IMR-90 (cell line): ENCODE data around the gene YWHAG. TPM values are rescaled to one million over a fixed set of nuclear protein-coding genes. Genes with fewer than 3 reads are reported as not detected.
A peak's percentile ranks its signal among the peaks of the same experiment; 100 is the strongest.

Source experiments
- ATAC-seq: fragments of 200-7000 bp; cut with Tn5 transposase; 2 replicates; pipeline ENCODE4 v1.9.1; 2020; ENCODE audit warnings: low read depth, mild to moderate bottlenecking, moderate library complexity
- BruUV-seq: library from RNA; stranded (reverse); fragments of 400-500 nt; replicated peaks from 2 replicates; lab custom pipeline; 2021; lab: Mats Ljungman, UMichigan
- CTCF ChIA-PET: fragments of 300-600 bp; formaldehyde crosslinking; extraction: SDS; loops from one replicate; lab custom pipeline; 2021; ENCODE audit warnings: antibody characterized with exemption; lab: Yijun Ruan, JAX
- POLR2A ChIA-PET: fragments of 300-600 bp; sonication (Branson Sonifier 250); formaldehyde crosslinking; loops from one replicate; lab custom pipeline; 2022; ENCODE audit warnings: antibody characterized with exemption; ENCODE audit not compliant: unreplicated experiment; lab: Charles Lee
- DNase-seq: peaks from one replicate; pipeline ENCODE4 v3.0.0; 2013
- H2AFZ ChIP-seq: replicated peaks from 2 replicates; pipeline ENCODE3; 2013; ENCODE audit warnings: low read length, mild to moderate bottlenecking; ENCODE audit not compliant: poor library complexity
- H2AK5ac ChIP-seq: 2 replicates; pipeline ENCODE4 v1.6.1; 2013; ENCODE audit warnings: low read depth, low read length, inconsistent platforms
- H2AK9ac ChIP-seq: replicated peaks from 2 replicates; pipeline ENCODE3; 2013; ENCODE audit warnings: mild to moderate bottlenecking, low read depth, low read length, moderate library complexity; ENCODE audit not compliant: poor library complexity
- H2BK120ac ChIP-seq: 2 replicates; pipeline ENCODE4 v1.6.1; 2013; ENCODE audit warnings: low read depth, low read length, inconsistent platforms
- H2BK15ac ChIP-seq: 3 replicates; pipeline ENCODE4 v1.6.1; 2013; ENCODE audit warnings: low read depth, low read length, inconsistent platforms
- H2BK20ac ChIP-seq: 2 replicates; pipeline ENCODE4 v1.6.1; 2013; ENCODE audit warnings: low read depth, mild to moderate bottlenecking, inconsistent platforms, low read length, moderate library complexity
- H2BK5ac ChIP-seq: 2 replicates; pipeline ENCODE4 v1.6.1; 2013; ENCODE audit warnings: mild to moderate bottlenecking, low read depth, low read length, inconsistent platforms; ENCODE audit not compliant: poor library complexity, severe bottlenecking
- H3K14ac ChIP-seq: replicated peaks from 2 replicates; pipeline ENCODE4 v1.6.1; 2013; ENCODE audit warnings: low read depth, low read length, inconsistent platforms
- H3K18ac ChIP-seq: 2 replicates; pipeline ENCODE4 v1.6.1; 2013; ENCODE audit warnings: low read depth, low read length, control low read depth
- H3K23ac ChIP-seq: 2 replicates; pipeline ENCODE4 v1.6.1; 2013; ENCODE audit warnings: low read depth, low read length, inconsistent platforms
- H3K27ac ChIP-seq: 2 replicates; pipeline ENCODE4 v1.5.1; 2013; ENCODE audit warnings: mild to moderate bottlenecking, control low read depth, low read length; ENCODE audit not compliant: insufficient read depth
- H3K27me3 ChIP-seq: 2 replicates; pipeline ENCODE4 v1.6.1; 2013; ENCODE audit warnings: low read length; ENCODE audit not compliant: control insufficient read depth, insufficient read depth
- H3K36me3 ChIP-seq: 2 replicates; pipeline ENCODE4 v1.6.1; 2013; ENCODE audit warnings: low read length, mixed read lengths; ENCODE audit not compliant: control insufficient read depth, insufficient read depth
- H3K4ac ChIP-seq: 2 replicates; pipeline ENCODE4 v1.6.1; 2013; ENCODE audit warnings: low read depth, low read length, inconsistent platforms
- H3K4me1 ChIP-seq: 2 replicates; pipeline ENCODE4 v1.6.1; 2013; ENCODE audit warnings: low read length, mixed read lengths; ENCODE audit not compliant: control insufficient read depth, insufficient read depth
- H3K4me2 ChIP-seq: 2 replicates; pipeline ENCODE4 v1.6.1; 2013; ENCODE audit warnings: low read depth, mild to moderate bottlenecking, control low read depth, low read length, moderate library complexity
- H3K4me3 ChIP-seq: 2 replicates; pipeline ENCODE4 v1.5.1; 2013; ENCODE audit warnings: low read depth, mild to moderate bottlenecking, control low read depth, low read length, moderate library complexity; ENCODE audit not compliant: insufficient read depth
- H3K56ac ChIP-seq: 2 replicates; pipeline ENCODE4 v1.6.1; 2013; ENCODE audit warnings: low read length, inconsistent platforms; ENCODE audit not compliant: insufficient read depth; ENCODE audit errors: extremely low read depth
- H3K79me1 ChIP-seq, 2 experiments: 2 replicates each; pipeline ENCODE4 v1.6.1; 2013; ENCODE audit warnings: low read length in 2 of 2, inconsistent platforms in 1 of 2, low read depth in 1 of 2
- H3K9ac ChIP-seq: 2 replicates; pipeline ENCODE4 v1.6.1; 2013; ENCODE audit warnings: low read depth, low read length, control low read depth
- H3K9me1 ChIP-seq: 2 replicates; pipeline ENCODE4 v1.6.1; 2013; ENCODE audit warnings: low read length, inconsistent platforms; ENCODE audit not compliant: insufficient read depth
- H3K9me3 ChIP-seq: 2 replicates; pipeline ENCODE4 v1.6.1; 2013; ENCODE audit warnings: low read length; ENCODE audit not compliant: control insufficient read depth, insufficient read depth
- H4K20me1 ChIP-seq: 2 replicates; pipeline ENCODE4 v1.6.1; 2013; ENCODE audit warnings: low read length, inconsistent platforms; ENCODE audit not compliant: insufficient read depth
- H4K5ac ChIP-seq: 2 replicates; pipeline ENCODE4 v1.6.1; 2013; ENCODE audit warnings: mild to moderate bottlenecking, low read depth, low read length, control low read depth
- H4K8ac ChIP-seq, 2 experiments: 2 replicates each; pipeline ENCODE4 v1.6.1; 2013; ENCODE audit warnings: low read depth in 2 of 2, low read length in 2 of 2, control low read depth in 1 of 2, inconsistent platforms in 1 of 2
- H4K91ac ChIP-seq: 2 replicates; pipeline ENCODE4 v1.6.1; 2013; ENCODE audit warnings: low read depth, low read length, inconsistent platforms; ENCODE audit not compliant: insufficient read depth
- BHLHE40 ChIP-seq: fragments of 150-350 bp; IDR thresholded peaks from 2 replicates; pipeline ENCODE4 v1.6.1; 2016; ENCODE audit warnings: mild to moderate bottlenecking, low read depth, low read length
- CEBPB ChIP-seq: IDR thresholded peaks from 2 replicates; pipeline ENCODE4 v1.6.1; 2012; ENCODE audit warnings: low read depth, low read length, improper control_type of control experiment
- CHD1 ChIP-seq: IDR thresholded peaks from 2 replicates; pipeline ENCODE4 v1.6.1; 2012; ENCODE audit warnings: low read depth, low read length, improper control_type of control experiment
- FOS ChIP-seq: fragments of 150-350 bp; IDR thresholded peaks from 2 replicates; pipeline ENCODE4 v1.6.1; 2016; ENCODE audit warnings: low read depth, low read length
- MXI1 ChIP-seq: IDR thresholded peaks from 2 replicates; pipeline ENCODE4 v1.6.1; 2012; ENCODE audit warnings: low read depth, mild to moderate bottlenecking, low read length, moderate library complexity, borderline replicate concordance
- NFE2L2 ChIP-seq: fragments of 150-350 bp; IDR thresholded peaks from 2 replicates; pipeline ENCODE4 v1.6.1; 2016; ENCODE audit warnings: low read depth, mild to moderate bottlenecking, low read length
- POLR2A ChIP-seq: IDR thresholded peaks from 2 replicates; pipeline ENCODE4 v1.6.1; 2012; ENCODE audit warnings: mild to moderate bottlenecking, low read depth, low read length
- RAD21 ChIP-seq: IDR thresholded peaks from 2 replicates; pipeline ENCODE4 v1.6.1; 2012; ENCODE audit warnings: low read length, improper control_type of control experiment
- RCOR1 ChIP-seq: IDR thresholded peaks from 2 replicates; pipeline ENCODE4 v1.6.1; 2012; ENCODE audit warnings: mild to moderate bottlenecking, low read length, improper control_type of control experiment; ENCODE audit not compliant: insufficient replicate concordance
- SMC3 ChIP-seq: fragments of 150-350 bp; IDR thresholded peaks from 2 replicates; pipeline ENCODE4 v1.6.1; 2016; ENCODE audit warnings: low read depth, mild to moderate bottlenecking, antibody characterized with exemption, low read length, moderate library complexity
- WGBS, 2 experiments: methylation state at CpG; one replicate each; pipeline versions ENCODE4 v1.1.5 to v1.1.7; 2013; ENCODE audit warnings: missing lambda C conversion rate in 2 of 2; ENCODE audit not compliant: insufficient read length in 1 of 2; ENCODE audit errors: extremely low coverage in 2 of 2; 5-methylcytosine and 5-hydroxymethylcytosine counted together
- dilution Hi-C: fragments of 300-500 bp; cut with HindIII; formaldehyde crosslinking; loops from one replicate; pipeline ENCODE4 v1.14.3; 2018; ENCODE audit warnings: low sequenced_read_pairs; ENCODE audit not compliant: unreplicated experiment
- in situ Hi-C: fragments of 300-500 bp; cut with MboI; formaldehyde crosslinking; loops from 3 replicates; pipeline ENCODE4 v1.14.3; 2019; ENCODE audit warnings: low sequenced_read_pairs, inconsistent platforms, mixed read lengths
- intact Hi-C: fragments of 100-400 bp; cut with micrococcal nuclease; formaldehyde crosslinking; loops from 2 replicates; pipeline ENCODE4 v1.10.0; 2022
- polyA plus RNA-seq, 3 experiments: library from polyadenylated mRNA; depleted of rRNA; stranded (reverse); fragments of >200 nt; gene quantifications; 2 replicates each; pipeline ENCODE4 v1.2.3, GENCODE V29; 2012; ENCODE audit warnings: low replicate concordance in 1 of 3
- total RNA-seq: library from RNA; depleted of rRNA; stranded (reverse); fragments of >200 nt; gene quantifications from 2 replicates; pipeline ENCODE4 v1.2.3, GENCODE V29; 2012
- TF ChIP-seq, protein P1 (sequence below): fragments of 150-350 bp; IDR thresholded peaks from 2 replicates; pipeline ENCODE4 v1.6.1; 2016; ENCODE audit warnings: low read depth, mild to moderate bottlenecking, low read length, moderate library complexity, borderline replicate concordance
- TF ChIP-seq, protein P2 (sequence below): conservative IDR thresholded peaks from 2 replicates; pipeline ENCODE4 v1.5.1; 2012; ENCODE audit warnings: mild to moderate bottlenecking, low read depth, low read length, improper control_type of control experiment
- TF ChIP-seq, protein P3 (sequence below): fragments of 150-350 bp; IDR thresholded peaks from 2 replicates; pipeline ENCODE4 v1.6.1; 2017; ENCODE audit warnings: mild to moderate bottlenecking, antibody characterized with exemption, low read length, low read depth

Gene YWHAG
- total and polyA plus RNA-seq, 2 of the 4 experiments (the other 2 are of a cell fraction): 40.1 to 64.9 TPM

DNA sequence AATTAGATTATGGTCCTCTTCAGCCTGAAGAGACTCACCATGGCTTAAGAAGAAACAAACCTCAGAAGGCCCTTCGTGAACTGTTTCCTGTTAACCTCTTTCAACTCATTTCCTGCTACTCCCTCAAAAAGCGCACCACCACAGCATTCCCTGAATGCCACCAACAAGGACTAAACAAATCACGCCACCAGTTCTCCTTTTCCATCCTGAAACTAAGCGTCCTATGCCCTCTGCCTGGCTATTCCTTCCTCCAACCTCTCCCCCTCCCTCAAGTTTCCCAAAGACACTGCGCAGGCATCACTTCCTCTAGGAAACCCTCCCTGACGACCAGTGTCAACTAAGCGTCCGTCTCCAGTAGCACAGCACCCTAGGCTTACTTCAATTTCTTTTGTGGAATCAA, 12.0 kb downstream of the YWHAG start:
- dilution Hi-C loops: no loop called here
- Histone ChIP-seq H3K14ac (no peak overlapping the region), H3K27me3 (no peaks in the 10 kb centered on the region), H3K79me1 (peaks cover 20 to 73% of the 10 kb centered on the region in 2 experiments), H4K5ac (no peak overlapping the region), H2AK5ac (no peak overlapping the region; the same call in 1 of the 2 replicates), H4K91ac (no peak overlapping the region), H2BK20ac (no peak overlapping the region), H3K4me2 (no peak overlapping the region), H3K23ac (no peak overlapping the region), H2BK120ac (no peak overlapping the region), H2AK9ac (peak overlapping the region; percentile 37), H4K20me1 (peaks cover 98% of the 10 kb centered on the region), H3K56ac (no peak overlapping the region), H2BK5ac (peak overlapping the region; percentile 3), H2BK15ac (no peak overlapping the region), H3K4me1 (peaks cover 13% of the 10 kb centered on the region), H3K36me3 (peaks cover 63% of the 10 kb centered on the region), H3K18ac (no peak overlapping the region), H3K4me3 (no peak overlapping the region), H3K4ac (no peak overlapping the region), H4K8ac (no peak overlapping the region), H3K9ac (no peak overlapping the region), H3K9me1 (peaks cover 29% of the 10 kb centered on the region), H2AFZ (no peak overlapping the region), H3K27ac (no peak overlapping the region), H3K9me3 (no peaks in the 10 kb centered on the region)
- no TSS peak for BruUV-seq
- 96% methylated on average over 7 of the region's 8 CpGs; no CpG with 5 or more reads in 1 of the 2 experiments for WGBS, 2 experiments
- POLR2A ChIA-PET: no interaction called here
- intact Hi-C loops: no loop called here
- ATAC-seq (no peak), DNase-seq (no peak)
- in situ Hi-C loops: no loop called here
- CTCF ChIA-PET: no interaction called here
- TF ChIP-seq NFE2L2: no peak
- TF ChIP-seq, protein P1, sequence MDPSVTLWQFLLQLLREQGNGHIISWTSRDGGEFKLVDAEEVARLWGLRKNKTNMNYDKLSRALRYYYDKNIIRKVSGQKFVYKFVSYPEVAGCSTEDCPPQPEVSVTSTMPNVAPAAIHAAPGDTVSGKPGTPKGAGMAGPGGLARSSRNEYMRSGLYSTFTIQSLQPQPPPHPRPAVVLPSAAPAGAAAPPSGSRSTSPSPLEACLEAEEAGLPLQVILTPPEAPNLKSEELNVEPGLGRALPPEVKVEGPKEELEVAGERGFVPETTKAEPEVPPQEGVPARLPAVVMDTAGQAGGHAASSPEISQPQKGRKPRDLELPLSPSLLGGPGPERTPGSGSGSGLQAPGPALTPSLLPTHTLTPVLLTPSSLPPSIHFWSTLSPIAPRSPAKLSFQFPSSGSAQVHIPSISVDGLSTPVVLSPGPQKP: no peak
- TF ChIP-seq FOS: no peak
- TF ChIP-seq CHD1: no peak
- no peak for TF ChIP-seq RCOR1
- no peak for TF ChIP-seq POLR2A
- no peak for TF ChIP-seq SMC3
- TF ChIP-seq, protein P2, sequence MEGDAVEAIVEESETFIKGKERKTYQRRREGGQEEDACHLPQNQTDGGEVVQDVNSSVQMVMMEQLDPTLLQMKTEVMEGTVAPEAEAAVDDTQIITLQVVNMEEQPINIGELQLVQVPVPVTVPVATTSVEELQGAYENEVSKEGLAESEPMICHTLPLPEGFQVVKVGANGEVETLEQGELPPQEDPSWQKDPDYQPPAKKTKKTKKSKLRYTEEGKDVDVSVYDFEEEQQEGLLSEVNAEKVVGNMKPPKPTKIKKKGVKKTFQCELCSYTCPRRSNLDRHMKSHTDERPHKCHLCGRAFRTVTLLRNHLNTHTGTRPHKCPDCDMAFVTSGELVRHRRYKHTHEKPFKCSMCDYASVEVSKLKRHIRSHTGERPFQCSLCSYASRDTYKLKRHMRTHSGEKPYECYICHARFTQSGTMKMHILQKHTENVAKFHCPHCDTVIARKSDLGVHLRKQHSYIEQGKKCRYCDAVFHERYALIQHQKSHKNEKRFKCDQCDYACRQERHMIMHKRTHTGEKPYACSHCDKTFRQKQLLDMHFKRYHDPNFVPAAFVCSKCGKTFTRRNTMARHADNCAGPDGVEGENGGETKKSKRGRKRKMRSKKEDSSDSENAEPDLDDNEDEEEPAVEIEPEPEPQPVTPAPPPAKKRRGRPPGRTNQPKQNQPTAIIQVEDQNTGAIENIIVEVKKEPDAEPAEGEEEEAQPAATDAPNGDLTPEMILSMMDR: no peak
- TF ChIP-seq BHLHE40: no peak
- TF ChIP-seq CEBPB: no peak
- no peak for TF ChIP-seq MXI1
- no peak for TF ChIP-seq RAD21
- TF ChIP-seq, protein P3, sequence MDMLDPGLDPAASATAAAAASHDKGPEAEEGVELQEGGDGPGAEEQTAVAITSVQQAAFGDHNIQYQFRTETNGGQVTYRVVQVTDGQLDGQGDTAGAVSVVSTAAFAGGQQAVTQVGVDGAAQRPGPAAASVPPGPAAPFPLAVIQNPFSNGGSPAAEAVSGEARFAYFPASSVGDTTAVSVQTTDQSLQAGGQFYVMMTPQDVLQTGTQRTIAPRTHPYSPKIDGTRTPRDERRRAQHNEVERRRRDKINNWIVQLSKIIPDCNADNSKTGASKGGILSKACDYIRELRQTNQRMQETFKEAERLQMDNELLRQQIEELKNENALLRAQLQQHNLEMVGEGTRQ: no peak
